ENCODE data around the gene TMUB1.

- TF ChIP-seq GATA3 (IDR thresholded peaks at IDR 0.05; ENCODE audit: low read depth, low read length) (no peak), GATA2 (IDR thresholded peaks at IDR 0.05; ENCODE audit: low read depth, low read length) (no peak)
Measured at GRCh38 chr7:151066273-151066974, 16.9 kb downstream of the TMUB1 start.
